T-helper 2 cell treated with Interferon-gamma antibody and Interleukin-4, amounts not matched to agents 5 μg/mL and 100 μg/mL, for 36 hours (primary cell): ENCODE data around the gene SLC37A2.
A peak's percentile ranks its signal among the peaks of the same experiment; 100 is the strongest.

Source experiments
- DNase-seq: peaks from one replicate; pipeline ENCODE4 v3.0.0; 2021; ENCODE audit warnings: low spot score
- H3K27ac Mint-ChIP-seq: one replicate; pipeline ENCODE4 v1.8.0; 2021; ENCODE audit warnings: mild to moderate bottlenecking, mixed read lengths
- H3K27me3 Mint-ChIP-seq: one replicate; pipeline ENCODE4 v1.8.0; 2021; ENCODE audit warnings: low read depth, mixed read lengths
- H3K36me3 Mint-ChIP-seq: one replicate; pipeline ENCODE4 v1.8.0; 2021; ENCODE audit warnings: low read depth, mixed read lengths
- H3K4me1 Mint-ChIP-seq: one replicate; pipeline ENCODE4 v1.8.0; 2021; ENCODE audit warnings: low read depth, mixed read lengths
- H3K4me3 Mint-ChIP-seq: one replicate; pipeline ENCODE4 v1.8.0; 2022; ENCODE audit warnings: mild to moderate bottlenecking, moderate library complexity, mixed read lengths
- H3K9me3 Mint-ChIP-seq: one replicate; pipeline ENCODE4 v1.8.0; 2021; ENCODE audit warnings: mixed read lengths

The SLC37A2 gene

DNA sequence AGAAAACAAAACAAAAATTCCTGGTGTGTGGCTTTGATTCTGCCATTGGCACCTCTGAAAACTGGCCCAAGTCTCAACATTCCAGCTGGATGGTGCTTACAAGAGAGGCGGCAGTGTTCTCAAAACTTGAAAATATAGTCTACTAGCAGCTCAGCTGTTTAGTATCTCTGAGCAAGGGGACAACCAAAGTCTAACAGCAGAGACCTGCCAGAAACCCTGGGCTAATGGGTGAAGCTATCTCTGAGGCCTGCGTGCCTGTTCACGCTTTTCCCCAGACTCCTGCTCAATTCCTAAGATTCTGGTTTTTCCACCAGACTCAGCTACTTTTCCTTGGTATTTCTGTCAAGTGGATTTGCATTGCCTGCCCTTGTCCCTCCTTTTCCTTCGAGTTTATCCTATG is 30.4 kb downstream of the SLC37A2 start:
- Mint-ChIP-seq H3K27me3 (no peaks in the 10 kb centered on the region), H3K27ac (no peak overlapping the region), H3K36me3 (peaks cover 9% of the 10 kb centered on the region), H3K4me1 (no peaks in the 10 kb centered on the region), H3K4me3 (no peak overlapping the region), H3K9me3 (no peaks in the 10 kb centered on the region)
- no peak for DNase-seq

DNA sequence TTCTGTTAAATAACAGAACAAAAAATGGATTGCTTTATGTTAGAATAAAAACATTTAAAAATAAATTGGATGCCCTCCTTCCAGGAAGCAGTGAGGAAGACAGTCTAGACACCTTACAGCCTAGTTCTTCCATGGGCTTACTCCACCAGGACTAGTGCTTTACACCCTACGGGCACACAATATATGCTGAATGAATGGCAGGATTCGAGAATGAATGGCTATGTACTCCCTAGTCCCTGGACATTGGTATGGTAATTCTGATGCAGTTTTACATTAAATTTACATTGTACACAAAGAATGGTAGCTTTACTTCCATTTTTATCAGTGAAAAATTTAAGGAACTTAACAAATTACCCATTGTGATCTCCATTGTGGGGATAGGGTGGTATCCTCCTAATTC is 31.6 kb downstream of the SLC37A2 start:
- DNase-seq: no peak
- no peaks in the 10 kb centered on the region for H3K4me1 Mint-ChIP-seq
- H3K4me3 Mint-ChIP-seq: no peak overlapping the region
- H3K36me3 Mint-ChIP-seq: peaks cover 12% of the 10 kb centered on the region
- H3K27ac Mint-ChIP-seq: no peak overlapping the region
- no peaks in the 10 kb centered on the region for H3K27me3 Mint-ChIP-seq
- H3K9me3 Mint-ChIP-seq: no peaks in the 10 kb centered on the region

DNA sequence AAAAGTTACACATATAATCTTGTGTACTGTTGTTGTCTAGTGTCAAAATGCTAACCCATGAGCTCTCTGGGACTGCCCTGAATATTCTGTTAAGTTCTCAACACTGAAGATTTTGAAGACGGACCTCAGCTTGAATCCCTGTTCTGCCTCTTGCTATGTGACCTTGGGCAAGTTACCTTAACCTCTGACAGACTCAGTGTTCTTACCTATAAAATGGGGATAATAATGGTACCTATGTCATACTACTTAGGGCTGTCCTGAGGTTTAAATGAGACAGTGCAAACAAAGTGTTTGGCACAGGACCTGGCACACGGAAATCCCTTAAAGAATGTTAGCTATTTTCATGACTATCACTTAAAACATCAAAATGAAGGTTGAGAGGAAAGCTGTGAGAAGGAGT is 37.0 kb downstream of the SLC37A2 start:
- Mint-ChIP-seq H3K4me1 (no peaks in the 10 kb centered on the region), H3K27me3 (no peaks in the 10 kb centered on the region), H3K9me3 (no peaks in the 10 kb centered on the region), H3K36me3 (peaks cover 25% of the 10 kb centered on the region), H3K27ac (no peak overlapping the region), H3K4me3 (no peak overlapping the region)
- DNase-seq: no peak

DNA sequence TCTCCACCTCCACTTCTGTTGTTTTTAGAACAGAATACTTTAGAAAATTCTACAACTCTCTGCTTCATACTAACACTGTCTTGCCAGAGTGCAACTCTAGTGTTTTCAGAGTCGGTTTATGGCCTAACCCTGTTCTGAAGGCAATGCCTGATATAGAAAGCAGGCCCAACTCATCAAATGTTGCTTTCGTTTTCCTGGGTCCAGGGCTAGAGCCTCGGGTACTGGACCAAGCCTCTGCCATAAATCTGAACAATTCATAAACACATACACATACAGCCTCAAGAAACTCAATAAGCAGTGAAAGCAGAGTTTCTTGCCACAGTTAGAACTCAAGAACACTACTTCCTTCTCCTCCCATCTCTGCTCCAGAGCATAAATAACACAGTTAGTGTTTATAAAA is 38.5 kb downstream of the SLC37A2 start:
- DNase-seq: no peak
- H3K36me3 Mint-ChIP-seq: peaks cover 19% of the 10 kb centered on the region
- peaks cover 8% of the 10 kb centered on the region for H3K4me1 Mint-ChIP-seq
- H3K27me3 Mint-ChIP-seq: no peaks in the 10 kb centered on the region
- H3K9me3 Mint-ChIP-seq: no peaks in the 10 kb centered on the region
- H3K4me3 Mint-ChIP-seq: no peak overlapping the region
- no peak overlapping the region for H3K27ac Mint-ChIP-seq

DNA sequence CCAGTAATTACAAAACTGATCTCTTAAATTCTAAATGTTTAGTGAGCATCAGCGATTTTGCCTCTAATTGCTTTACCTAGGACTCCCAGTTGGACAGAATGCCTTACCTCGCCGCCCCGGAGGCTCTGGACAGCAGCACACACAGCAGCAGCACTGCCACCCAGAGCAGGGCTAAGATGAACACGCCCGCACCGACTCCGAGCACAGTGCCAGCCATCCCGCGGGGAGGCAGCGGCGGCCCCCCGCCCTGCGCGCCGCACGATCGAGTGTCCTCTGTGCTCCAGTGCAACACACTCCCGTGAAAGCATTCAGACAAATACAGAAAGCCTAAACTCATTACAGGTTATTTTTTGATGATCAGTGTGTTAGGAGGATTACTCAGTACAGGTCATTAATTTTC is 38.9 kb downstream of the SLC37A2 start:
- no peak overlapping the region for H3K4me3 Mint-ChIP-seq
- H3K27me3 Mint-ChIP-seq: no peaks in the 10 kb centered on the region
- no peak for DNase-seq
- peaks cover 8% of the 10 kb centered on the region for H3K4me1 Mint-ChIP-seq
- peaks cover 17% of the 10 kb centered on the region for H3K36me3 Mint-ChIP-seq
- H3K9me3 Mint-ChIP-seq: no peaks in the 10 kb centered on the region
- H3K27ac Mint-ChIP-seq: no peak overlapping the region

DNA sequence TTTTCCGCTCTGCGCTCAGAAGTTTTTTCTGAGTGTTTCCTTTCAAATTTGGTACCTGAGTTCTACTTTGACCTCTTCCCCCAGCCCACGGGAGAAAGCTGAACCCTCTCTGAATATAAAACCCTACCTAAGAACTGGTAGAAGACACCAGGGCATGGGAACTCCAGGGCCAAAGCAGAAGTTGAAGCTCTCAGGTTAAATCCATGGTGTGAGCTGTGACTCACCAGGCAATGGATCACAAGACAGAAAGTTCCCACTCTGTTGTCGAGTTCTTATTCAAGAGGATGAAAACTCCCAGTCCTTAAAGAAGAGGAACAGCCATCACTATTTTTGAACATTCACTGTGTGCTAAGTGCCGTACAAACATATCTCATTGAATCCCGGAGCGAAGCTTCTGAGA is 39.4 kb downstream of the SLC37A2 start:
- Mint-ChIP-seq H3K36me3 (peaks cover 17% of the 10 kb centered on the region), H3K9me3 (no peaks in the 10 kb centered on the region), H3K4me3 (no peak overlapping the region), H3K27ac (no peak overlapping the region), H3K4me1 (peaks cover 8% of the 10 kb centered on the region), H3K27me3 (no peaks in the 10 kb centered on the region)
- DNase-seq: no peak

DNA sequence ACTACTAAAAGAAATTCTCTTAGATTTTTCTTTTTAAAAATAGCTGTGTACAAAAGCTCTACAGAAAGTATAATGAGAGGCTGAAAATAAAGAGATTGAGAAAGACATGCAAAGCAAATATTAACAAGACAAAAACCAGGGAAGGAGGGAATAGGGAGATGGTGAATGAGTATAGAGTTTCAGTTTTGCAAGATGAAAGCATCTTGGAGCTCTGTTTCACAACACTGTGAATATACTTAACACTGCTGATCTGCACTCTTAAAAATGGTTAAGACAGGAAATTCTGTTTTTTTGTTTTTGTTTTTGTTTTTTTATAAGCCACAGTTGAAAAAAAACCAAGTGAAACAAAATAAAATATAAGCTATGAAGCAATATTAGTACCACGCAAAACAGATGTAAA is 42.8 kb downstream of the SLC37A2 start:
- Mint-ChIP-seq H3K4me3 (no peak overlapping the region), H3K27ac (no peak overlapping the region), H3K4me1 (peaks cover 18% of the 10 kb centered on the region), H3K36me3 (peaks cover 10% of the 10 kb centered on the region), H3K9me3 (no peaks in the 10 kb centered on the region), H3K27me3 (no peaks in the 10 kb centered on the region)
- DNase-seq: no peak

DNA sequence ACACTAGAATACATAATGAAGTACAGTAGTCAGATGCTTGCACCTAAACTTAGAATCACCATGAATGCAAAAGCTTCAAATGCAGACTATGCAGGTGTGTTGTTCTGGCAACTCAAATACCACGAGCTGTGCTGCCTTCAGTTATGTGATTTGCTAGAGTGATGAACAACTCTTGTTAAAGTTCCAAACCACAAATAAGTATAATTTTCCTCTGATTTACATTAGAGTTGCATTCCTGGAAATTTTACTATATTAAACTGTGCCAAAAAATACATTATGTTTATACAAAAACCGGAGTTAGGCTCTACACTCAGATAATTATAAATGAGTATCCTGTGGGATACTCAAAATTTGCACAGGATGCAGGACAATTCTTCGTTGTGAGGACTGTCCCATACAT is 45.4 kb downstream of the SLC37A2 start:
- no peak overlapping the region for H3K4me3 Mint-ChIP-seq
- no peak overlapping the region for H3K27ac Mint-ChIP-seq
- H3K36me3 Mint-ChIP-seq: peaks cover 16% of the 10 kb centered on the region
- no peak for DNase-seq
- H3K4me1 Mint-ChIP-seq: peaks cover 28% of the 10 kb centered on the region
- H3K9me3 Mint-ChIP-seq: peaks cover 8% of the 10 kb centered on the region
- no peaks in the 10 kb centered on the region for H3K27me3 Mint-ChIP-seq

DNA sequence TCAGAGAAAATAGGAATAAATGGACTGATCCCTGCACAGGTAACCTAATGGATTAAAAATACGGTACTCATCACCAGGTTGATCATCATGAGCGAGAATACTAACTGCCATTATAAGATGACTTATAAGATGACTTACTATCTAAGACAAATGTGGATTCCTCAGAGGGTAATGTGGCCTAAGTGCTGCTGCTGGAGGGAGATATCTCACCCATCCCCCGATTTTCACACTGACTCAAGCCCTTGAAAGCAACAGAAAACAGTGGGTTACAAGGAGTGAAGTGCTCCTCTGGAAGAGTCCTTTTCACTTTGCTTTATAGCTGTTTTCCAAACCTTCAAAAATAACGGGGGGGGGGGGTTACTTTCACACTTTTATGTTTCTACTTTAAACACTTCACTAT is 47.4 kb downstream of the SLC37A2 start:
- H3K36me3 Mint-ChIP-seq: peaks cover 16% of the 10 kb centered on the region
- no peak for DNase-seq
- peaks cover 1% of the 10 kb centered on the region for H3K27me3 Mint-ChIP-seq
- H3K4me3 Mint-ChIP-seq: peak overlapping the region; percentile 99
- H3K4me1 Mint-ChIP-seq: peaks cover 26% of the 10 kb centered on the region
- peak overlapping the region; percentile 100 for H3K27ac Mint-ChIP-seq
- peaks cover 8% of the 10 kb centered on the region for H3K9me3 Mint-ChIP-seq

DNA sequence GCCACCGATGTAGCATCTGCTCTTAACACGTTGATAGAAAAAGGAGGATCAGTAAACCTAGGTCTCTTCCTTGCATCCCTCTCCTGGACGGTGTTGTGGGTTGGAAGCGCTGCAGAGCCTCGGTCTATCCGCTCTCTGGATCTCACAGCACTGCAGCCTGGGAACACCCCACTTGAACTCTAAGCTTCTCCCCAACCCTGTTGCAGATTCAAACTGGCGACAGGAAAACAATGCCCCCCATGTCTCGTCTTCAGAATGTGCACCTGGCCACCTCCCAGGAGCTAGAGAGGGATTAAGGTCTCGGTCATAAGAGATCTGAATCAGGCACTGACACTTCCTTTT is 47.9 kb downstream of the SLC37A2 start:
- peaks cover 23% of the 10 kb centered on the region for H3K4me1 Mint-ChIP-seq
- peaks cover 2% of the 10 kb centered on the region for H3K27me3 Mint-ChIP-seq
- DNase-seq: peak; percentile 6
- H3K27ac Mint-ChIP-seq: peak overlapping the region; percentile 100
- peak overlapping the region; percentile 99 for H3K4me3 Mint-ChIP-seq
- H3K9me3 Mint-ChIP-seq: peaks cover 8% of the 10 kb centered on the region
- H3K36me3 Mint-ChIP-seq: peaks cover 16% of the 10 kb centered on the region

DNA sequence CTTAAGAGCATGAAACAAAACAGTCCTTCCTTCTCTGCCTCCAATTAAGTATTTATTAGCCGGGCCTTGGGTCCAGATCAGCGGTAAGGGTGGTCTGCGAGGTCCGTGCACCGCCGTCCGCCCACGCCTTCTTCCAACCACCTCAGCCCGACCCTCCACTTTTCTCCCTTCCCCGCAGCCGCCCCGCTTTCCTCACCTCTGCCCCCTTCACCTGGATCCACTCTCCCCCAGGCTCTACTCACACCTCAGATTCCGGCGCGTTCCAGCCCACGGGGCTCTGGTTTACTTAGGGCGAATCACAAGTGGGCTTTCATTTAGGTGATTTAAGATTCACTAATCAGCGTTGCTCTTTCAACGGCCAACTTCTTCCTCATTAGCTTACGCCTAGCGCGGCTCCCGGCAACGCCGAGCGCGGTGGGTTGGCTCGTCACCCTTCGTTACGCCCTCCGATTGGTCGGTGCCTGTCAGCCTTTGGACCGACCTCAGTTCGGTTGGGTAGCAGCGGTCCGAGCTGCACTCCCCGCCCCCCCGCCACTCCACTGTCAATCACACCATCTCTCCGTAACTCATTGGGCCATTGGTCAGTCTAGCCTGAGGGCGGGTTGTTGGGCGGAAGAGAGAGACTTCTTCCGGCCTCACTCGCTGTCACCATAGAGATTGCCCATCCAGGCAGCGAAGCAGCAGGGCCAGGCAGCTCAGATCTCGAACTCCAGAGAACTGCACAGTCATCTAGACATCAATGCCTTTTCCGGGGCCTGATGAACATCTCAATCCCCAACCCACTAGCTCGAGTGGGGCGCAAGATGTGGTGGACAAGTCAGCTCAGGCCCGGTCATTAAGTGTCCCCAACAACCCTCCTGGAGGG is 48.5 kb downstream of the SLC37A2 start, which contains the start of gene TMEM218:
TSS of gene TMEM218 (minus strand) at position 284 of the 865 bp plus-strand sequence. CDS start 9,385 bp downstream, outside the sequence.
- peak within 1 kb of the TSS; percentile 99 for H3K4me3 Mint-ChIP-seq
- peak; percentile 97 for DNase-seq
- H3K4me1 Mint-ChIP-seq: peaks cover 19% of the 10 kb centered on the region
- H3K9me3 Mint-ChIP-seq: peaks cover 8% of the 10 kb centered on the region
- peaks cover 2% of the 10 kb centered on the region for H3K27me3 Mint-ChIP-seq
- peak within 1 kb of the TSS; percentile 100 for H3K27ac Mint-ChIP-seq
- H3K36me3 Mint-ChIP-seq: peaks cover 16% of the 10 kb centered on the region

DNA sequence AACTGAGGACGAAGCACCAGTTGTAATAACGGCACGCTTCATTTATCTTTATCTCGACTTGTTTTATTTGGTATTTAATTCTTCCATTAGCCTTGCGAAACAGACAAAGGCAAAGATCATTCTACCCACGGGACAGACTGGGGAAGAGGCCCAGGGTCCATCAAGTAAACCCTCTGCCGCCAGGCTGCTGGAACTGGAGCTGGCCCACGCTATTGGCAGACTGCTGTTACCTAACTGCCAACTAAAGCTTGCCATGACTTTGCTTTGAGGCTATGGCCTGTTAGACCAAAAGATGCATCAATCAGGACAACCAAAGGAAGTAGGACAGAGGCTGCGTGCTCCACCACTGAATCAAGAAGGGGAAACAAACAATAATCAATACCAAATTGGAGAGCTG is 49.1 kb downstream of the SLC37A2 start:
- DNase-seq: no peak
- Mint-ChIP-seq H3K36me3 (peaks cover 16% of the 10 kb centered on the region), H3K4me3 (peak overlapping the region; percentile 99), H3K4me1 (peaks cover 19% of the 10 kb centered on the region), H3K9me3 (peaks cover 8% of the 10 kb centered on the region), H3K27ac (peak overlapping the region; percentile 100), H3K27me3 (peaks cover 8% of the 10 kb centered on the region)

DNA sequence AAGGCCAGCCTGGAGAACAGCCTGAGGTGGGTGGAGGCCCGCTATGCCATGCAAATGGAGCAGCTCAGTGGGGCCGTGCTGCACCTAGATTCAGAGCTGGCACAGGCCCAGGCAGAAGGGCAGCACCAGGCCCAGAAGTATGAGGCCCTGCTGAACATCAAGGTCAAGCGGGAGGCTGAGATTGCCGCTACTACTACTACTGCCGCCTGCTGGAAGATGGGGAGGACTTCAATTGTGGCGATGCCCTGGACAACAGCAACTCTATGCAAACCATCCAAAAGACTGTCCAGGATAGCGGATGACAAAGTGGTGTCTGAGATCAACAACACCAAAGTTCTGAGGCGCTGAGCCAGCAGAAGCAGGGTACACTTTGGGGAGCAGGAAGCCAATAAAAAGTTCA is 51.4 kb downstream of the SLC37A2 start:
- Mint-ChIP-seq H3K36me3 (peaks cover 14% of the 10 kb centered on the region), H3K4me3 (no peak overlapping the region), H3K27ac (no peak overlapping the region), H3K27me3 (peaks cover 24% of the 10 kb centered on the region), H3K9me3 (peaks cover 8% of the 10 kb centered on the region), H3K4me1 (peaks cover 17% of the 10 kb centered on the region)
- no peak for DNase-seq

DNA sequence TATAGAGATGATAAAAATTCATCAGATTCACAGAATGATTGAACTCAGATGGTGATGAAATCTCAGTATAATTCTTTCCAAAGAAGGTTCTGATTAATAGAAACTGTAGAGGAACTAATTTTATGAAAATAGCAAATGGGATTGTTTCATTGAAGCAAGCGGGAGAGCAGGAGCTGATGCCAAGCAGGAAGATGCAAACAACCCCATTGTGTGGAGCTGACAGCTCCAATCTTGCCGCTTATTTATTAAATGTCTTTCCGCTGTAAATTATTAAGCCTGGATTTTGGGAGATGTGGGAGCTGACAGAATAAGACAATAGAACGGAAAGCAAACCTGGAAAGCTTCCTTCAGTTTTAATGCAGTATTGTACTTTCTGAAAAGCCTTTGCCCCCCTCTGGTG is 54.3 kb downstream of the SLC37A2 start:
- Mint-ChIP-seq H3K27me3 (peaks cover 30% of the 10 kb centered on the region), H3K4me3 (no peak overlapping the region), H3K4me1 (peaks cover under 1% of the 10 kb centered on the region), H3K9me3 (peaks cover 2% of the 10 kb centered on the region), H3K27ac (no peak overlapping the region), H3K36me3 (peaks cover under 1% of the 10 kb centered on the region)
- no peak for DNase-seq
